Thyroid gland (tissue), 4 donors: ENCODE measurements around the gene CXorf38. TPM values are rescaled to one million over a fixed set of nuclear protein-coding genes. Genes with fewer than 3 reads are reported as not detected.

Experiments
- DNase-seq, 2 donors: peaks; one replicate each; pipeline ENCODE4 v3.0.0-alpha.2; 2019
- H3K27ac ChIP-seq, 3 donors: fragments of 200-600 bp; sonication (generic); 1 replicate in 2 of 3; 2 replicates in 1 of 3; pipeline ENCODE4 v1.5.1; 2016 to 2019; ENCODE audit warnings: mild to moderate bottlenecking in 1 of 3, moderate library complexity in 1 of 3
- H3K27me3 ChIP-seq: fragments of 200-600 bp; sonication (generic); one replicate; pipeline ENCODE4 v1.5.1; 2019
- H3K36me3 ChIP-seq, 2 donors: fragments of 200-600 bp; sonication (generic); one replicate each; pipeline ENCODE4 v1.5.1; 2016 to 2019
- H3K4me1 ChIP-seq, 2 donors: fragments of 200-600 bp; sonication (generic); one replicate each; pipeline ENCODE4 v1.5.1; 2017 to 2019
- H3K4me3 ChIP-seq, 3 donors: fragments of 200-600 bp; sonication (generic); replicated peaks in 1 of 3; 1 replicate in 2 of 3; 2 replicates in 1 of 3; pipeline ENCODE4 v1.5.1; 2016; ENCODE audit warnings: mild to moderate bottlenecking in 1 of 3
- H3K9me3 ChIP-seq: fragments of 200-600 bp; sonication (generic); one replicate; pipeline ENCODE4 v1.5.1; 2017
- CTCF ChIP-seq, 6 experiments: fragments of 200-600 bp in 3 of 6; fragments of 450-650 bp in 3 of 6; sonication (generic) in 3 of 6; IDR thresholded peaks; one replicate each; pipeline ENCODE4 v1.5.1; 2016 to 2019; ENCODE audit warnings: antibody characterized with exemption in 6 of 6, mild to moderate bottlenecking in 2 of 6, inconsistent platforms in 1 of 6, moderate library complexity in 1 of 6
- POLR2A ChIP-seq, 2 donors: fragments of 450-650 bp; IDR thresholded peaks; one replicate each; pipeline ENCODE4 v1.6.1; 2017; ENCODE audit warnings: antibody characterized with exemption in 2 of 2, mild to moderate bottlenecking in 2 of 2, moderate library complexity in 1 of 2
- WGBS, 2 donors: methylation state at CpG; one replicate each; pipeline ENCODE4 v1.1.5; 2017; 5-methylcytosine and 5-hydroxymethylcytosine counted together
- intact Hi-C: fragments of 100-400 bp; cut with DNase I; formaldehyde crosslinking; loops from one replicate; pipeline ENCODE4 v1.15.1; 2023
- total RNA-seq, 4 donors: library from RNA; depleted of rRNA; stranded (reverse); fragments of >200 nt; gene quantifications; one replicate each; pipeline ENCODE4 v1.2.3, GENCODE V29; 2016

The CXorf38 gene
- total RNA-seq, 4 donors from 2014 or later = 29.7 to 49.1 (median 42.2) TPM

GRCh38 chrX:40685362-40685918, 38.1 kb upstream of the CXorf38 start:
- peaks cover 0 to 3% of the 10 kb centered on the region in 2 donors for H3K36me3 ChIP-seq
- H3K9me3 ChIP-seq = no peaks in the 10 kb centered on the region
- H3K4me1 ChIP-seq = peaks cover 0 to 18% of the 10 kb centered on the region in 2 donors
- no peak overlapping the region for H3K27ac ChIP-seq
- TF ChIP-seq CTCF (IDR thresholded peaks at IDR 0.05) = no peak
- TF ChIP-seq POLR2A (IDR thresholded peaks at IDR 0.05) = no peak
- WGBS, 2 donors = 48 to 55% methylated on average over 4 of the region's 4 CpGs
- DNase-seq = no peak
- no peaks in the 10 kb centered on the region for H3K27me3 ChIP-seq
- no peak overlapping the region for H3K4me3 ChIP-seq
- intact Hi-C loops = no loop called here

- DNase-seq = no peak
- peaks cover 0 to 18% of the 10 kb centered on the region in 2 donors for H3K4me1 ChIP-seq
- intact Hi-C loops = no loop called here
- TF ChIP-seq CTCF (IDR thresholded peaks at IDR 0.05) (no peak), POLR2A (IDR thresholded peaks at IDR 0.05) (no peak)
- H3K4me3 ChIP-seq = no peak overlapping the region
- 79 to 82% methylated on average over 1 of the region's 1 CpG for WGBS, 2 donors
- no peak overlapping the region for H3K27ac ChIP-seq
- no peaks in the 10 kb centered on the region for H3K9me3 ChIP-seq
- H3K36me3 ChIP-seq = peaks cover 0 to 10% of the 10 kb centered on the region in 2 donors
- no peaks in the 10 kb centered on the region for H3K27me3 ChIP-seq
These were observed 36.7 kb upstream of the CXorf38 start for GRCh38 chrX:40684092-40684491.

- Histone ChIP-seq H3K4me1 (peaks cover 0 to 13% of the 10 kb centered on the region in 2 donors), H3K27me3 (peaks cover 2% of the 10 kb centered on the region), H3K4me3 (no peak overlapping the region), H3K36me3 (peaks cover 0 to 10% of the 10 kb centered on the region in 2 donors), H3K27ac (no peak overlapping the region), H3K9me3 (no peaks in the 10 kb centered on the region)
- TF ChIP-seq POLR2A (IDR thresholded peaks at IDR 0.05) = no peak
- TF ChIP-seq CTCF (IDR thresholded peaks at IDR 0.05) = no peak
- WGBS, 2 donors = 89 to 93% methylated on average over 3 of the region's 3 CpGs
- intact Hi-C loops = no loop called here
- no peak for DNase-seq
These were observed 35.9 kb upstream of the CXorf38 start for GRCh38 chrX:40683245-40683644.

- Histone ChIP-seq H3K27me3 (no peaks in the 10 kb centered on the region), H3K27ac (peak overlapping the region in 2 of 3 donors; percentile 13 to 51), H3K9me3 (no peaks in the 10 kb centered on the region), H3K4me1 (no peaks in the 10 kb centered on the region), H3K4me3 (no peak overlapping the region), H3K36me3 (peaks cover 0 to 3% of the 10 kb centered on the region in 2 donors)
- DNase-seq = peak; percentile 66 to 67
- TF ChIP-seq CTCF (IDR thresholded peaks at IDR 0.05) (peak in 4 of 6 experiments; percentile 30 to 41 (median 38)), POLR2A (IDR thresholded peaks at IDR 0.05) (no peak)
- intact Hi-C loops = no loop called here
- 21 to 42% methylated on average over 6 of the region's 6 CpGs for WGBS, 2 donors
These were observed 23.8 kb upstream of the CXorf38 start for GRCh38 chrX:40671126-40671525.

GRCh38 chrX:40663880-40664630, 16.7 kb upstream of the CXorf38 start:
- H3K27me3 ChIP-seq = no peaks in the 10 kb centered on the region
- intact Hi-C loops = no loop called here
- peaks cover 0 to 3% of the 10 kb centered on the region in 2 donors for H3K4me1 ChIP-seq
- H3K9me3 ChIP-seq = no peaks in the 10 kb centered on the region
- no peak overlapping the region for H3K4me3 ChIP-seq
- TF ChIP-seq POLR2A (IDR thresholded peaks at IDR 0.05) (no peak), CTCF (IDR thresholded peaks at IDR 0.05) (peak in 5 of 6 experiments; percentile 11 to 38 (median 34))
- peak overlapping the region; percentile 26 to 74 (median 34) for H3K27ac ChIP-seq
- H3K36me3 ChIP-seq = peaks cover 0 to 3% of the 10 kb centered on the region in 2 donors
- peak; percentile 57 to 63 for DNase-seq
- WGBS, 2 donors = 18 to 27% methylated on average over 6 of the region's 6 CpGs
